ENCODE results near the gene HAUS6. TPM values are rescaled to one million over a fixed set of nuclear protein-coding genes. Genes with fewer than 3 reads are reported as not detected.
"Not testable (repeated sequence)": the region's sequence is repeated elsewhere in the genome, so short reads cannot be mapped to it uniquely, and the experiment has no call there.

Gene HAUS6
- total RNA-seq, 1 donor from 2014 or later, result 31.0 TPM

GRCh38 chr9:19049917-19050636 is 52.6 kb downstream of the HAUS6 start:
- FAIRE-seq (no peak), DNase-seq (ENCODE audit: low spot score in 2 of 2) (no peak)

GRCh38 chr9:19048966-19049916 is 53.5 kb downstream of the HAUS6 start, which contains the start of gene RRAGA:
RRAGA (plus strand) TSS chr9:19049427; CDS start chr9:19049660, 233 bp downstream.
- DNase-seq (ENCODE audit: low spot score in 2 of 2), result peak; percentile 88 to 92
- no peak for FAIRE-seq

- DNase-seq (ENCODE audit: low spot score in 2 of 2), result no peak
- no peak for FAIRE-seq
Observed at GRCh38 chr9:19036611-19037010, 66.1 kb downstream of the HAUS6 start.

GRCh38 chr9:19033015-19033414 is 69.7 kb downstream of the HAUS6 start, which contains the start of gene SAXO1:
SAXO1 (minus strand) TSS chr9:19033209; CDS start chr9:19032908, 301 bp downstream.
- no peak for FAIRE-seq
- DNase-seq (ENCODE audit: low spot score in 2 of 2), result no peak

GRCh38 chr9:19032406-19032805 is 70.3 kb downstream of the HAUS6 start:
- DNase-seq (ENCODE audit: low spot score in 2 of 2) (no peak), FAIRE-seq (no peak)

GRCh38 chr9:19030899-19031298 is 71.8 kb downstream of the HAUS6 start:
- no peak for FAIRE-seq
- DNase-seq (ENCODE audit: low spot score in 2 of 2), result no peak

DNA sequence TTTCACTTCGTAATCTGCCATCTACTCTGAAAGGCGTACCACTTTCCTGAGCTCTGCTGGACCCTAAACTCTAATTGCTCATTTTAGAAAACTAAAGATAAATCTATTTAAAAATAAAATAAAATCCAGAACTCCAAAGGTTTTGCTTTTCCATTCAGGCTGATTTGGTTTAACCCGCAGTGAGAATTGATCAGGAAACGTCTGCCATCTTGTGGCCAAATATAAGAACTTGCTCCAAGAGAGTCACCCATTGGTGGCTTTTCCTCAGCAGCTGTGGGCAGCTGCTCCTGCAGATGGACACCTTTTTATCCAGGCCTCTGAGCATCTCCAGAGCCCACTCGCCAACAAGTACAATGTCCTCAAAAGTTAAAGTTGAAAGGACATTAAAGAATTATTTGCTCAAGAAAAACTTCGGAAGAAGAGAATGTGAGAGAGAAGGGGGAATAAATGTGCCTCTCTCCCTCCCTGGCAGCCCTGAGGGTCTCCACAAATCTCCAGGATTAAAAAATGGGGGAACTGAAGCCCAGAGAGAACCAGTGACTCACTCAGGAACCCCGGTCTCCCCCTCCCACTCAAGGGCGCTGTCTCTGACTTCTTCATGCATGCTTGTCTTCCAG is 73.8 kb downstream of the HAUS6 start:
- FAIRE-seq (peak; percentile 71), DNase-seq (ENCODE audit: low spot score in 2 of 2) (peak; percentile 69 to 79)

- DNase-seq (ENCODE audit: low spot score in 2 of 2) (no peak), FAIRE-seq (no peak)
Observed at GRCh38 chr9:19027825-19028224, 74.9 kb downstream of the HAUS6 start.

- FAIRE-seq, result no peak
- no peak for DNase-seq (ENCODE audit: low spot score in 2 of 2)
Observed at GRCh38 chr9:19026375-19026774, 76.3 kb downstream of the HAUS6 start.

DNA sequence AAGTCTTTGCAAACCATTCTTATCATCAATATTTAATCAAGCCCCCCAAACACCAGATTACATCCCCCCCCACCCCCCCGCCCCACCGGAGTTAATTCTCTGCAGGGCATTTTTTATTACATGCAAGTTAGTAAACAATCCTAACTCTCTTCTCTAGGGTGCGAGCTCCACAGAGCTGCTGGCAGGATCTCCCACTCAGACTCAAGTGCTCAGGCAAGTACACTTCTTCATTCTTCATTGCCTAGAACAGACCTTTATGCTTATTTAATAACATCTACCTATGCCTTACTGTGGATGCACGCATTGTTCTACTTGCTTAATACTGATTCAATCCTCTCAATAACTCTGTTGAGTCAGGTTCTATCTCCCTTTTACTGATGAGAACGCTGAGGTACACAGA is 79.6 kb downstream of the HAUS6 start:
- FAIRE-seq (no peak), DNase-seq (ENCODE audit: low spot score in 2 of 2) (no peak)

- FAIRE-seq (no peak), DNase-seq (ENCODE audit: low spot score in 2 of 2) (no peak)
Observed at GRCh38 chr9:19022206-19022605, 80.5 kb downstream of the HAUS6 start.

DNA sequence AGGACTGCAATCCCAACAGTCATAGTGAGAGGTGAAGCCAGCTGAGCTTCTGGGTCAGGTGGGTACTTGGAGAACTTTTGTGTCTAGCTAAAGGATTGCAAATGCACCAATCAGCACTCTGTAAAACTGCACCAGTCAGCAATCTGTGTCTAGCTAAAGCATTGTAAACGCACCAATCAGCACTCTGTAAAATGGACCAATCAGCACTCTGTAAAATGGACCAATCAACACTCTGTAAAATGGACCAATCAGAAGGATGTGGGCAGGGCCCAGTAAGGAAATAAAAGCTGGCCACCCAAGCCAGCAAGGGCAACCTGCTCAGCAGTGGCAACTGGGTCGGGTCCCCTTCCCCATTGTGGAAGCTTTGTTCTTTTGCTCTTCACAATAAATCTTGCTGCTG is 81.1 kb downstream of the HAUS6 start:
- FAIRE-seq; DNase-seq (ENCODE audit: low spot score in 2 of 2): not testable (repeated sequence)

DNA sequence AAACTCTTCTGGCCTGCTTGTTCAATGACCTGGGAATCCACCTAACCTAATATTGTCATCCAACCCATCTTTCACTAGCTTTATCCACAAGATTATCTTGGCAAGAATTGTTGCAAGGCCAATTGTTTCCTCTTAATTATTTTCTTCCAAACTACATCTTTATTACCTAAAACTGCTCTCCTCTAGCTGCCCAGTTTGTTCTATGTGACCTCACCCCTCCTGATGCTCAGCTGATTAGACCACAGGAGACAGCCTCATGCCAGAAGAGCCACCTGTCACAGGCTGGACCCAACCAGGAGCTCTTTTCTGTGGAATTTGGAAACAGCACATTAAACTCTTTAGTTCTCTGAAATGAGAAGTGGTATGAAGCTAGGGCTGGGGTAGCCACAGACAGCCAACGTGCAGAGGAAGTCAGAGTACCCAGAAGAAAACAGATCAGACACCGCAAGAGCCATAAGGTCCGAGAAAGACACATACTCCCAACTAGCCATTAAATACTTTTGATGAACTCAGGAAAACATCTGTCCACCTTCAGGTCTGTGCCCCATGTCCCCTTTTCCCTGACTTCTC is 81.7 kb downstream of the HAUS6 start:
- FAIRE-seq, result no peak
- DNase-seq (ENCODE audit: low spot score in 2 of 2), result no peak

GRCh38 chr9:19018201-19018600 is 84.5 kb downstream of the HAUS6 start:
- DNase-seq (ENCODE audit: low spot score in 2 of 2), result no peak
- FAIRE-seq, result no peak

DNA sequence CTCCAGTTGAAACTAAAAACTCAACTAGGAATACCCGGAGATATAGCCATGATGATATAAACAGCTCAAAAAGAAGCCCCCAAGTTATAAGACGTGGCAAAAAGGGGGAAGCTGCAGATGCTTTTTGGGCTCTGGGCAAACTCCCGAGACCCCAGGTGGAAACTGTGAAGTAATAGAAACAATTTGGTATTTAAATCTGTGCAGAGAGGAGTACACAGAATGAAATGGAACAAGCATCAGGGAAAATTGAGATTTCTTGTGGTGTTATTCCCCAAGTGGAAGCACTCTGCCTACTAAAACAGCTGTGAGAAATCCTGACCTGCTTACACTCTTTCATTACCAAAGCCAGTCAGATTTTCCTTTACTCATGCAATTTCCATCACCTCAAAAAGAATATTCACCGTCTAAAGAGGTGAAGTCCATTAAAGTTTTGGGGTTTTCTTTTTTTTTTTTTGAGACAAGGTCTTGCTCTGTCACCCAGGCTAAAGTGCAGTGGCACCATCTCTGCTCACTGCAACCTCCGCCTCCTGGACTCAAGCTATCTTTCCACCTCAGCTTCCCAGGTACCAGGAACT is 93.2 kb downstream of the HAUS6 start:
- no peak for FAIRE-seq

More for the DNA sequence above, 93.2 kb downstream of the HAUS6 start:
- DNase-seq (ENCODE audit: low spot score in 2 of 2), result no peak

Small RNA genes lying within 50 kb of the gene (small RNA-seq; reads per million reads assigned to genes)
- gene RF00019, result not detected
- gene RNU6-264P, result not detected
- gene SCARNA8, result 5.9 reads per million, percentile 93 among the genes with 10 or more reads in this experiment

Other genes with a start within 250 kb of the HAUS6 start
- gene SAXO1, start 69.7 kb downstream of the HAUS6 start, total RNA-seq, result not detected
- gene RRAGA, start 53.5 kb downstream of the HAUS6 start, total RNA-seq, result 62.0 TPM
- gene PLIN2, start 24.6 kb upstream of the HAUS6 start, total RNA-seq, result 18.8 TPM
- 74.6 TPM for gene DENND4C, start 127.8 kb upstream of the HAUS6 start, total RNA-seq

Data from frontal cortex (tissue), 4 donors.